Lower lobe of right lung (tissue), 2 donors: Measurements from ENCODE around the gene TOX2. TPM values are rescaled to one million over a fixed set of nuclear protein-coding genes. Genes with fewer than 3 reads are reported as not detected.

Experiments used
- ATAC-seq, 2 donors: fragments of 200-7000 bp; cut with Tn5 transposase; one replicate each; pipeline ENCODE4 v1.9.1; 2020 to 2022; ENCODE audit warnings: mild to moderate bottlenecking in 2 of 2, moderate library complexity in 2 of 2
- DNase-seq: peaks from one replicate; pipeline ENCODE4 v3.0.0-alpha.2; 2020
- H3K27ac ChIP-seq: fragments of 200-600 bp; one replicate; pipeline ENCODE4 v1.8.0; 2022
- H3K27me3 ChIP-seq: fragments of 200-600 bp; one replicate; pipeline ENCODE4 v1.8.0; 2022; ENCODE audit warnings: low read depth
- H3K36me3 ChIP-seq: fragments of 200-600 bp; one replicate; pipeline ENCODE4 v1.8.0; 2022; ENCODE audit warnings: mild to moderate bottlenecking
- H3K4me1 ChIP-seq: fragments of 200-600 bp; one replicate; pipeline ENCODE4 v1.8.0; 2022
- H3K4me3 ChIP-seq: fragments of 200-600 bp; one replicate; pipeline ENCODE4 v1.8.0; 2022; ENCODE audit warnings: mild to moderate bottlenecking
- H3K9me3 ChIP-seq: fragments of 200-600 bp; one replicate; pipeline ENCODE4 v1.8.0; 2022
- intact Hi-C: fragments of 100-400 bp; cut with DNase I; formaldehyde crosslinking; loops from one replicate; pipeline ENCODE4 v1.11.0; 2022
- total RNA-seq: library from RNA; stranded (reverse); fragmentation: NEBNext Ultra II Directional; extraction: Animal tissue kit (Norgen Biotek cat#: 25700); gene quantifications from one replicate; pipeline ENCODE4 v1.2.1, GENCODE V29; 2021
- TF ChIP-seq, protein P1 (sequence below): fragments of 200-600 bp; IDR thresholded peaks from one replicate; pipeline ENCODE4 v1.8.0; 2022; ENCODE audit warnings: antibody characterized with exemption, mild to moderate bottlenecking
- donor health status: DM: no; HTN: yes; CAD: no; lungs with severe emphysema.

Gene TOX2
- total RNA-seq, 1 donor from 2014 or later, result 16.3 TPM

DNA sequence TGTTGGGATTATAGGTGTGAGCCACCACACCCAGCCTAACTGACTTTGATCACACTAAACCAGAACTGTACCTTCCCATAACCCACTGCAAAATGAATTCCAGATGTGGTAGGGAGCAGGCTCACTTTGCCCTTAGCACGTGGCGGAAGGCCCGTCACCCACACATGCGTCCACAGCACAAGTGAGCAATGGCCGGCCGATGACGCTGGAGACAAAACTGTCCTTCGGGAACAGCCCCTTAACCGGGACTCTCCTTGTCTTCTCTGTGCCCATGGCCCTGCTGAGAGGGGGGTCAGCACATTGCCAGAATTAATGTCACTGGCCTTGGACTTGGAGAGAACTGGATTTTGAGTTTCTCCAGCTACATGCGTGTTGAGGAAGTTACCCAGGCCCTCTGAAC, 107.2 kb downstream of the TOX2 start:
- intact Hi-C loops, result no loop called here
- Histone ChIP-seq H3K27ac (no peak overlapping the region), H3K36me3 (no peaks in the 10 kb centered on the region), H3K4me1 (peaks cover 23% of the 10 kb centered on the region), H3K4me3 (no peak overlapping the region), H3K27me3 (no peaks in the 10 kb centered on the region), H3K9me3 (no peaks in the 10 kb centered on the region)
- TF ChIP-seq, protein P1, sequence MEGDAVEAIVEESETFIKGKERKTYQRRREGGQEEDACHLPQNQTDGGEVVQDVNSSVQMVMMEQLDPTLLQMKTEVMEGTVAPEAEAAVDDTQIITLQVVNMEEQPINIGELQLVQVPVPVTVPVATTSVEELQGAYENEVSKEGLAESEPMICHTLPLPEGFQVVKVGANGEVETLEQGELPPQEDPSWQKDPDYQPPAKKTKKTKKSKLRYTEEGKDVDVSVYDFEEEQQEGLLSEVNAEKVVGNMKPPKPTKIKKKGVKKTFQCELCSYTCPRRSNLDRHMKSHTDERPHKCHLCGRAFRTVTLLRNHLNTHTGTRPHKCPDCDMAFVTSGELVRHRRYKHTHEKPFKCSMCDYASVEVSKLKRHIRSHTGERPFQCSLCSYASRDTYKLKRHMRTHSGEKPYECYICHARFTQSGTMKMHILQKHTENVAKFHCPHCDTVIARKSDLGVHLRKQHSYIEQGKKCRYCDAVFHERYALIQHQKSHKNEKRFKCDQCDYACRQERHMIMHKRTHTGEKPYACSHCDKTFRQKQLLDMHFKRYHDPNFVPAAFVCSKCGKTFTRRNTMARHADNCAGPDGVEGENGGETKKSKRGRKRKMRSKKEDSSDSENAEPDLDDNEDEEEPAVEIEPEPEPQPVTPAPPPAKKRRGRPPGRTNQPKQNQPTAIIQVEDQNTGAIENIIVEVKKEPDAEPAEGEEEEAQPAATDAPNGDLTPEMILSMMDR, result no peak
- DNase-seq (no peak), ATAC-seq (no peak)

- no peaks in the 10 kb centered on the region for H3K9me3 ChIP-seq
- H3K27me3 ChIP-seq, result no peaks in the 10 kb centered on the region
- TF ChIP-seq, protein P1, result no peak
- no peak overlapping the region for H3K4me3 ChIP-seq
- intact Hi-C loops, result no loop called here
- H3K36me3 ChIP-seq, result no peaks in the 10 kb centered on the region
- no peak overlapping the region for H3K27ac ChIP-seq
- DNase-seq (no peak), ATAC-seq (no peak)
- peaks cover 23% of the 10 kb centered on the region for H3K4me1 ChIP-seq
Observed at GRCh38 chr20:44022464-44022863, 107.8 kb downstream of the TOX2 start.

GRCh38 chr20:44023515-44024371, 109.1 kb downstream of the TOX2 start:
- Histone ChIP-seq H3K4me1 (peaks cover 11% of the 10 kb centered on the region), H3K4me3 (no peak overlapping the region), H3K27ac (no peak overlapping the region), H3K9me3 (no peaks in the 10 kb centered on the region), H3K27me3 (no peaks in the 10 kb centered on the region), H3K36me3 (no peaks in the 10 kb centered on the region)
- ATAC-seq (no peak), DNase-seq (no peak)
- intact Hi-C loops, result no loop called here
- TF ChIP-seq, protein P1, result no peak

DNA sequence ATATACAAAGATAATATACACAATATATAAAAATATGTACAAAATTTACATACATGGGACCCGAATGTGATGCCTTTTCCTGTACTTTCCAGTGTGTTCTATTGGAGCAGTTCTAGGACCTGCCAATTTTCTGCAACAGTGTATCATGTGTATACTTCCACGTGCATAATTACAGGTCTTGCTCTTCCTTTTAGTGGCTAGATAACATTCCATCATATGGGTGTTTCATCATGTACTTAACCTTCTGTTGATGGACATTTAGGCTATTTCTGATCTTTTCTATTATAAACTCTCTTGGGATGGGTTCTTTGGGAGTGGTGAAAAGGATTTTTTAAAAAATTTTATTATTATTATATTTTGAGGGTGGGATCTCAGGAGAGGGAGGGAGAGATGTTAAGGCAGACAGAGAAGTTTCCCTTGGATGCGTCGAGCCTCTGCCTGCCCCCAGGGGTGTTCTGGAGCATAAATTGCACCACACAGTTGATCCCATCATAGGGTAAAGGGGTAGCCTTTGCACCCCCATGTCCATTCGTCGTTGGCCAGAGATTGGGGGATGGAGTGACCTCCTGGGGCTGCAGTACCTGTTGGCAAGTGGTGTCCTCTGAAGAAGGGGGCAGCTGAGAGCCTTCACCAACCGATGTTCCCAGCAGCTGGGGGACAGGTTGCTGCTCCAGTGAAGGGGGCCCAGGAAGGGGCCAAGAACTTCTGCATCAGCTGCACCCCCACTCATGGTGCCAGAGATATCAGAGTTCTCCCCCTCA, 110.3 kb downstream of the TOX2 start:
- no peak overlapping the region for H3K27ac ChIP-seq
- intact Hi-C loops, result no loop called here
- H3K27me3 ChIP-seq, result no peaks in the 10 kb centered on the region
- no peaks in the 10 kb centered on the region for H3K9me3 ChIP-seq
- no peak overlapping the region for H3K4me3 ChIP-seq
- H3K4me1 ChIP-seq, result no peaks in the 10 kb centered on the region
- ATAC-seq (no peak), DNase-seq (no peak)
- TF ChIP-seq, protein P1, result no peak
- H3K36me3 ChIP-seq, result no peaks in the 10 kb centered on the region

DNA sequence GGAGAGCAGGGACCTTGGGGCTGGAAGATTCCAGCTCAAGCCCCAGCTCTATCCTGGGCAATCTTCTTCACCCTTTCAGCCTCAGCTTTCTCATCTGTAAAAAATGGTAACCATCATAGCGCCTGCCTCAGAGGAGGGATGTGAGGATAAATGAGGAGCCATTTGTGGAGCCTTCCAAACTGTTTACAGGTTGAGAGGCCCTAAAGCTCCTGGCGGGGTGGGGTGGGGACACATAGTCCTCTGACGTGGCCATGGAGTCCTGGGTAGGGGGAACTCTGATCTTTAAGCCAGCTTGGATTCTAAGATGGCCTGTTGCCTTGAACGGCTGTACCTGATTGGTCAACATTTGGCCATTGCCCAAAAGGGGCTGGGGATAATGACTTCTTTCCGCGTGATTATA, 111.1 kb downstream of the TOX2 start:
- Histone ChIP-seq H3K9me3 (no peaks in the 10 kb centered on the region), H3K36me3 (no peaks in the 10 kb centered on the region), H3K27me3 (no peaks in the 10 kb centered on the region), H3K4me1 (no peaks in the 10 kb centered on the region), H3K4me3 (no peak overlapping the region), H3K27ac (no peak overlapping the region)
- DNase-seq (no peak), ATAC-seq (no peak)
- TF ChIP-seq, protein P1, result no peak
- intact Hi-C loops, result no loop called here
